ENCODE data around the gene SLC6A7.

- TF ChIP-seq, protein P1, sequence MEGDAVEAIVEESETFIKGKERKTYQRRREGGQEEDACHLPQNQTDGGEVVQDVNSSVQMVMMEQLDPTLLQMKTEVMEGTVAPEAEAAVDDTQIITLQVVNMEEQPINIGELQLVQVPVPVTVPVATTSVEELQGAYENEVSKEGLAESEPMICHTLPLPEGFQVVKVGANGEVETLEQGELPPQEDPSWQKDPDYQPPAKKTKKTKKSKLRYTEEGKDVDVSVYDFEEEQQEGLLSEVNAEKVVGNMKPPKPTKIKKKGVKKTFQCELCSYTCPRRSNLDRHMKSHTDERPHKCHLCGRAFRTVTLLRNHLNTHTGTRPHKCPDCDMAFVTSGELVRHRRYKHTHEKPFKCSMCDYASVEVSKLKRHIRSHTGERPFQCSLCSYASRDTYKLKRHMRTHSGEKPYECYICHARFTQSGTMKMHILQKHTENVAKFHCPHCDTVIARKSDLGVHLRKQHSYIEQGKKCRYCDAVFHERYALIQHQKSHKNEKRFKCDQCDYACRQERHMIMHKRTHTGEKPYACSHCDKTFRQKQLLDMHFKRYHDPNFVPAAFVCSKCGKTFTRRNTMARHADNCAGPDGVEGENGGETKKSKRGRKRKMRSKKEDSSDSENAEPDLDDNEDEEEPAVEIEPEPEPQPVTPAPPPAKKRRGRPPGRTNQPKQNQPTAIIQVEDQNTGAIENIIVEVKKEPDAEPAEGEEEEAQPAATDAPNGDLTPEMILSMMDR (IDR thresholded peaks at IDR 0.05): no peak
- no peak for TF ChIP-seq POLR2A (IDR thresholded peaks at IDR 0.05)
- no peak for TF ChIP-seq POLR2AphosphoS5 (IDR thresholded peaks at IDR 0.05)
- TF ChIP-seq EP300 (IDR thresholded peaks at IDR 0.05): no peak
These were observed 48.2 kb upstream of the SLC6A7 start for GRCh38 chr5:150141544-150142184.

Measured in sigmoid colon (tissue), 4 donors.